GM13977 (cell line): ENCODE measurements around the gene PANK4.

Source experiments
- DNase-seq: peaks from one replicate; pipeline ENCODE4 v3.0.0; 2012; ENCODE audit warnings: low spot score
- in situ Hi-C: fragments of 300-500 bp; cut with MboI; formaldehyde crosslinking; loops from one replicate; pipeline ENCODE4 v1.12.0; 2022; ENCODE audit warnings: low sequenced_read_pairs, low pct_unique_long_range_greater_than_20kb, mixed read lengths, inconsistent platforms; ENCODE audit not compliant: unreplicated experiment
- TF ChIP-seq, protein P1 (sequence below): IDR thresholded peaks from 2 replicates; pipeline ENCODE4 v1.5.1; 2012; ENCODE audit warnings: mild to moderate bottlenecking, control low read depth; ENCODE audit not compliant: insufficient read depth; ENCODE audit errors: extremely low read depth, missing control alignments

Gene PANK4

GRCh38 chr1:2542246-2542915 lies 16.0 kb upstream of the PANK4 start:
- in situ Hi-C loops, result loop anchor here (10.0 to 25.0 kb wide), 2 partner anchors 128 to 355 kb away; partner anchors contain the start of genes FAAP20 and PEX10
- TF ChIP-seq, protein P1, sequence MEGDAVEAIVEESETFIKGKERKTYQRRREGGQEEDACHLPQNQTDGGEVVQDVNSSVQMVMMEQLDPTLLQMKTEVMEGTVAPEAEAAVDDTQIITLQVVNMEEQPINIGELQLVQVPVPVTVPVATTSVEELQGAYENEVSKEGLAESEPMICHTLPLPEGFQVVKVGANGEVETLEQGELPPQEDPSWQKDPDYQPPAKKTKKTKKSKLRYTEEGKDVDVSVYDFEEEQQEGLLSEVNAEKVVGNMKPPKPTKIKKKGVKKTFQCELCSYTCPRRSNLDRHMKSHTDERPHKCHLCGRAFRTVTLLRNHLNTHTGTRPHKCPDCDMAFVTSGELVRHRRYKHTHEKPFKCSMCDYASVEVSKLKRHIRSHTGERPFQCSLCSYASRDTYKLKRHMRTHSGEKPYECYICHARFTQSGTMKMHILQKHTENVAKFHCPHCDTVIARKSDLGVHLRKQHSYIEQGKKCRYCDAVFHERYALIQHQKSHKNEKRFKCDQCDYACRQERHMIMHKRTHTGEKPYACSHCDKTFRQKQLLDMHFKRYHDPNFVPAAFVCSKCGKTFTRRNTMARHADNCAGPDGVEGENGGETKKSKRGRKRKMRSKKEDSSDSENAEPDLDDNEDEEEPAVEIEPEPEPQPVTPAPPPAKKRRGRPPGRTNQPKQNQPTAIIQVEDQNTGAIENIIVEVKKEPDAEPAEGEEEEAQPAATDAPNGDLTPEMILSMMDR, result no peak
- DNase-seq, result no peak

- TF ChIP-seq, protein P1, result no peak
These were observed 15.3 kb upstream of the PANK4 start for GRCh38 chr1:2541619-2542245.

DNA sequence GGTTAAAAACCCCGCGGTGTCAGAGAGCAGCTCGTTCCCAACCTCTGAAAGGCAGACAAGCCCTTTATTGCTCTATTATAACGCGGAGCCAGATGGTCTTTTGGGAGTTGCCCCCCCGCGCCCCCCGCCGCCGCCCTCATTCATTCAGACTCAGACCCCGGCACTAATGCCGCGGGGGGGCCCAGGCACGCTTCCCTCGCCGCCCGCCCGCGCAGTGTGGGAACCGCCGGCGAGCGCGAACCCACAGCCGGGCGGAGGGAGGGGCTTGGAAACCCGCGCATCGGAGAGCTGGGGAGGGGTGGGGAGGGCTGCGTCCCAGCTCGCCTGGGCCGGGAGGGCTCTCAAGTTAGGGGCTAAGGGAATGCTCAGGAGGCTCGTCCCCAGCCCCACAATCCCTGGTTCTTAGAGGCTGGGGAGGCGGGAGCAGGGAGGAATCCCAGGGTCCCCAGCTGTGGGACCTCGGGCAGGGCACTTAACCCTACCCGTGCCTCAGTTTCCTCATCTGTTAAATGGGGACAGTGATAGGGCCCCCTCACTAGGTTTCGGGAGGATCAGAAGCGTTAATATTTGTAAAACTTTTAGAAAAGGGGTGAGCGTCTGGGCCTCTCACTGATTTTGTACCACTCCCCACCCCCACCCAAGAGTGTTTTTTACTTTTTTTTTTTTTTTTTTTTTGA lies 14.6 kb upstream of the PANK4 start:
- in situ Hi-C loops, result loop anchor here (10.0 to 25.0 kb wide), 2 partner anchors 126 to 354 kb away; partner anchors contain the start of genes FAAP20 and PEX10
- DNase-seq, result no peak
- TF ChIP-seq, protein P1, result no peak

More at GRCh38 chr1:2541619-2542245, 15.3 kb upstream of the PANK4 start:
- in situ Hi-C loops, result loop anchor here (10.0 to 25.0 kb wide), 2 partner anchors 127 to 354 kb away; partner anchors contain the start of genes FAAP20 and PEX10
- DNase-seq, result no peak

- in situ Hi-C loops, result loop anchor here (25.0 kb wide), 1 partner anchor 352 kb away; the partner anchor contains the start of gene FAAP20
- no peak for DNase-seq
- TF ChIP-seq, protein P1, result peak; percentile 40
These were observed 13.0 kb upstream of the PANK4 start for GRCh38 chr1:2539312-2539907.

DNA sequence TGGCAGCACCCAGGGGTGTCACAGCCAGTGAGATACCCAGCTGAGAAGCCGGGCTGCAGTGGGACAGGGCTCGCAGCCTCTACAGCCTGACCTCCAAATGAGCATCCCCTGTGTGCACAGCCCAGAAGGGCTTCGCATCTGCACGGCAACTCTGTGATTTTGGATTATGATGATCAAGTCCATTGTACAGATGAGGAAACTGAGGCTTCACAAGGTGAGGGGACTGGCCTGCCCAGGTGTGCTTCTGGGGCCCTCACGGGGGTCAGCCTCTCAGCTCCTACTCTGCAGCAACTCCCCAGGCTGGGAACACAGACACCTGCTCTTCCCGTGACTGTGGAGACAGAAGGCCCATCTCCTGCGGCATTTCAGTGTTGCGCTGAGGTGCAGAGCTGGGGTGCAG lies 12.5 kb upstream of the PANK4 start:
- TF ChIP-seq, protein P1, result no peak
- in situ Hi-C loops, result loop anchor here (25.0 kb wide), 1 partner anchor 352 kb away; the partner anchor contains the start of gene FAAP20

DNA sequence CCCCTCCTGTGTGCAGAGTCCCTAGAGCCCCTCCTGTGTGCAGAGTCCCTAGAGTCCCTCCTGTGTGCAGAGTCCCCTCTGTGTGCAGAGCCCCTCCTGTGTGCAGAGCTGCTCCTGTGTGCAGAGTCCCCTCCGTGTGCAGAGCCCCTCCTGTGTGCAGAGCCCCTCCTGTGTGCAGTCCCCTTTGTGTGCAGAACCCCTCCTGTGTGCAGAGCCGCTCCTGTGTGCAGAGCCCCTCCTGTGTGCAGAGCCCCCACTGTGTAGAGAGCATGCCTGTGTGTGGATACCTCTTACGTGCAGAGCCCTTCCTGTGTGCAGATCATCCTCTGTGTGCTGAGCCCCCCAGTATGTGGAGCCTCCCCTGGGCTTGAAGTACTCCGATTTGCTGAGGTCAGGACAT lies 12.0 kb upstream of the PANK4 start:
- TF ChIP-seq, protein P1, result no peak
- no peak for DNase-seq
- in situ Hi-C loops, result loop anchor here (25.0 kb wide), 1 partner anchor 351 kb away; the partner anchor contains the start of gene FAAP20

More for the DNA sequence above, 12.5 kb upstream of the PANK4 start:
- no peak for DNase-seq
